ENCODE measurements around the gene RPRD2.

Gene RPRD2

DNA sequence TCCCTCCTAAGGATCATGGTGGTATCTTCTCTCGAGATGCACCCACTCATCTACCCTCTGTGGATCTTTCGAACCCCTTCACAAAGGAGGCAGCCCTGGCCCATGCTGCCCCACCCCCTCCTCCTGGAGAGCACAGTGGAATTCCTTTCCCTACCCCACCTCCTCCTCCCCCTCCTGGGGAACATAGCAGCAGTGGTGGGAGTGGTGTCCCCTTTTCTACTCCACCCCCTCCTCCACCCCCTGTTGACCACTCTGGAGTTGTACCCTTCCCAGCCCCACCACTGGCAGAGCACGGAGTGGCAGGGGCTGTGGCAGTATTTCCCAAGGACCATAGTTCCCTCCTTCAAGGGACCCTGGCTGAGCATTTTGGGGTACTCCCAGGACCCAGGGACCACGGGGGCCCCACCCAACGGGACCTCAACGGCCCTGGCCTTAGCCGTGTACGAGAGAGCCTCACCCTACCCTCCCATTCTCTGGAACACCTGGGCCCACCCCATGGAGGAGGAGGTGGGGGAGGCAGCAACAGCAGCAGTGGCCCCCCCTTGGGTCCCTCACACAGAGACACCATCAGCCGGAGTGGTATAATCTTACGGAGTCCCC, 108.8 kb downstream of the RPRD2 start:
- no peak for DNase-seq (ENCODE audit: low spot score)

DNA sequence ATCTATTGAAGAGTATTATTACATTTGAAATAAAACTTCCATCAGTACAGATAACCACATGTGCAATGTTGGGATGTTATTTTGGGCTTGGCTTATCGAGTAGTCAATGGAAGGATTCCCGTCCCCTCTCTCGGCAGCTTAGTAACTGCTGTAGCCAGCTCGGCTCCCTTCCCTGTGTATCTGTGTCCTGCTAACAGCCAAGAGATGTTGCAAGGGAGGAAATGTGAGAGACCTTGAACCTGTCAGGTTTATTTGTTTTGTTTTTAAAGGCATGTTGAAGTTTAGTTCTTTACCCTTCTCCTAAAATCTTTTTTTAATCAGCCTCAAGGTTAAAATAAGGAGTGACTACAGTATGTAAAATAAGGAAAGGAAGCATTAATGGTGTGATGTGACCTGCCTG, 109.7 kb downstream of the RPRD2 start:
- DNase-seq (ENCODE audit: low spot score) = no peak

DNA sequence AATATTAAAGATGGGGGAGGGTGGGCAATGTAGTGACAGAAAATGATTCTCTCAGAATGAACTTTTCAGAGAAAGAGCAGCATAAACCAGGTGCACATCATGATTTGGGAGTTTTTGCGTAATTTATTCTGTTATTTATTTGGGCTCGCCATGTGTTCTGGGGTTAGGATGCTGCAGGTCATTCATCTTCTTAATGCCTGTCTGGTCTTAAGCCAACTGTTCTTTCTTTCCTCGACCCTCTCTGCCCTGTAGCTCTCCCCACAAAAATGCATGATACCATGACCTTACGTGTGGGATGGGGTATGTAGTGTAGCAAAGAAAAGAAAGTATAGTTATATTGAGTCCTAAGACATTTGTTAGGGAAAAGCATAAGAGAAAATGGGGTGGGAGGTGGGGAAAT, 110.9 kb downstream of the RPRD2 start:
- DNase-seq (ENCODE audit: low spot score) = no peak

DNA sequence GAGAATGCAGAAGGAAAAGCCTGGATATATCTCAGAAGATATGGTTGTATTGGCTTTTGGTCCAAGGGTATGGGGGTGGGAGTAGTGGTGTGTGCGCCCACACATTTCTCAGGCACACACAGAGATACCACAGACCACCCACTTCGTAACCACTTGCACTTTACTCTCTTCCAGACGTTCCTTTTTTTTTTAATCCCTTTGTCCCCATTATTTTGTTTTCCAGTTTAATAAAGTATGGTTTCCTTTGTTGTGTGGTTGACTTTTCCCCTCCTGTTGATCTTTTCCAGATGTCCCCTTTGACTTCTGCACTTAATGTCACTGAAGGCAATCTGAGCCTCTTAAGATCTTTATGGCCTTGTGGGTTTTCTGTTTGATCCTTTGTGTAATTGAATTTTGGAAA, 112.8 kb downstream of the RPRD2 start:
- DNase-seq (ENCODE audit: low spot score) = no peak

DNA sequence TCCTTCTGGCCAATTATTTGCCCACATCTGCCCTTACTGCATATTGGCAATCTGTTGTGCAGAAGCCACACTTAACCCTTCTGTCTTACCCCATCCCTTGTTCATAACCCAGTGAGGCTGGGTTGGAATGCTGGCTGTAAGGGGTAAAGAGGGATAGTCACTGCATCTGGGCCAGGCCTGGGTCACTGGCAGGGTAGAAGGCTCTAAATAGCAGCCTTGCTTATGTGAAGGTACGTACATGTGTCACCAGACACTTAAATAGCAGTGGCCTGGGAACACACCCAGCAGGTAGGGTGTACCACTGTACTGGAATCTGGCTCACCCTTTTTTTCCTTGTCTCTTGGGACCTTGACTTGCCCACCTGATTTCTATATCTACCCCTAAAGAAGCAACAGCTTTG, 113.4 kb downstream of the RPRD2 start:
- DNase-seq (ENCODE audit: low spot score) = no peak

DNA sequence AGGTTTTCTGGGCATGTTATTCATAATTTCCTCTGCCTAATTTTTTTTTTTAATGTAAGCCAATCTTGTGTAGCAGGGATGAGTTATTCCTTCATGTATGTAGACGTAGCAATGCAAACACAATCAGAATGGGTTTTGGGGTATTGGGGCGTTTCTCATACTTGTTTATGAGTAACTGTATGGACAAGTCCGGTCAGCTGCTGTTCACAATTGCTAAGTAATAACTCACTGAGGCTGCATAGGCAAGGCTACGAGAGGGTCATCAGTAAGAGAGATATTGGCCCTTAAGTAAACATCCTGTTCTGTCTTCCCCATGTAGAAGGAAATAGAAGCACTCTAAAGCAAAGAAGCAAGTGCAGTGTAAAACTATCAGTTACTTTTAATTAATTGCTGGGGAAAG, 113.8 kb downstream of the RPRD2 start:
- peak; percentile 46 for DNase-seq (ENCODE audit: low spot score)

DNA sequence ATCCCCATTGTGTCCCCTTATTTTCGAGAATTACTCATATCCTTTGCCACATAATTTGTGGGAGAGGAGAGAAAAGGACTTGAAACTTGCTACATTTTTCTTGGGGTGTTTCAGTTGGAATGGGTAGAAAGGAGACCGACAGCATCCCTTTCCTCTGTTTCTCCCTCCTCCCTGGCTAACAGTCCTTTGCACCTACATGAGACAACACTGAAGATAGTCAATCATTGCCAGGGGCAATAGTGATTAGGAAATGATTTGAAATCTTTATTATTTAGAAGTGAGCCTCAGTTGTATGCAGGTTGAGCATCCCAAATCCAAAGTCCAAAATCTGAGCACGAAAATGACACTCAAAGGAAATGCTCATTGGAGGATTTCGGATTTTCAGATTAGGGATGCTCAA, 115.4 kb downstream of the RPRD2 start:
- DNase-seq (ENCODE audit: low spot score) = no peak

DNA sequence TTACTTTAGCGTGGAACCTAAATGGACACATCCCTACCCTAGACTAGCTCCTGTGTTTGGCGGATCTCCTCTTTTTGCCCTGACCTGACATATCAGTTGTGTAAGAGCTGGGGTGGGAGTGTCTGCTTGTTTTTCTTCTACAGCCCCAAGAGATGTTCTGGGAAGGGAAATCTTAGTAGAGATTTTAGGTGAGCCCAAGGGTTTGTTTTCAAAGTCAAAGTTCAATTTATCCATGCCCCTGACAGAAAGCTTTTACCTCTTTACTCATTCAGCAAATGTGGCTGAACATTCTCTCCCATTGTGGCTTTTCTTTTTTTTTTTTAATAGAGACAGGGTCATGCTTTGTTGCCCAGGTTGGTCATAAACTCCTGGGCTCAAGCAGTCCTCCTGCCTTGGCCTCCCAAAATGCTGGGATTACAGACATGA, 116.0 kb downstream of the RPRD2 start:
- DNase-seq (ENCODE audit: low spot score) = no peak

DNA sequence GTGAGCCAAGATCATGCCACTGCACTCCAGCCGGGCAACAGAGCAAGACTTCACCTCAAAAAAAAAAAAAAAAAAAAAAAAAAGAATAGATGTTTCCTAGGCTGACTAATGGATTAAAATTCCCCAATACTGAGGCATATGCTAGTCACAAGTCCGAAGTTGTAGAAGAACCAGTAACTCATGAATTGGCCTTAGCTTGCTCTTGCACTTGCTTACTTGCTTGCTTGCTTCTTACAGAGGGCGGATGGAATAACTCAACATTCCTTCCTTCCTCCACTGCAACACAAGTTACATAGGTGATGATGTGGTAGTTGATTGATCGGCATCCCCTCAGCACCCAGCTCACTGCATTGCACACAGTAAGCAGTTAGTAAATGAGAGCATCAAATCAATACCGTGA, 120.5 kb downstream of the RPRD2 start:
- peak; percentile 57 for DNase-seq (ENCODE audit: low spot score)

DNA sequence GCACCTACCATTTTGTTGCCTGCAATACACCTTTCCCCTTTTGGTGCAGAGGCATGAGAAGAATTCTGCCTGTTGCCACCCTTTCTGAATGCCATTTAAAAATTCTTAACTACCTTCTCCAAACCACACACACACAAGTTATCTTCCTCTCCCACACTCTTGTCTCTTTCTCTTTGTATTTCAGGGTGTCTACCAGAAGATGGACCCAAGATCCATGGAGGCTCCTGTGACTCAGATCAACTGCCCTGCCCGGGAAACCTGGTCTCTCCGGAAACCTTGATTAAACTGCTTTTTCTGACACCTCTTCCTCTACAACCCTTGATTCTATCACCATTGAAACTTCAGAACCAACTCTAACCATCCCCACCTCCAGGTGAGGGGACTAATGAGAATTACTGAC, 120.9 kb downstream of the RPRD2 start:
- peak; percentile 56 for DNase-seq (ENCODE audit: low spot score)

DNA sequence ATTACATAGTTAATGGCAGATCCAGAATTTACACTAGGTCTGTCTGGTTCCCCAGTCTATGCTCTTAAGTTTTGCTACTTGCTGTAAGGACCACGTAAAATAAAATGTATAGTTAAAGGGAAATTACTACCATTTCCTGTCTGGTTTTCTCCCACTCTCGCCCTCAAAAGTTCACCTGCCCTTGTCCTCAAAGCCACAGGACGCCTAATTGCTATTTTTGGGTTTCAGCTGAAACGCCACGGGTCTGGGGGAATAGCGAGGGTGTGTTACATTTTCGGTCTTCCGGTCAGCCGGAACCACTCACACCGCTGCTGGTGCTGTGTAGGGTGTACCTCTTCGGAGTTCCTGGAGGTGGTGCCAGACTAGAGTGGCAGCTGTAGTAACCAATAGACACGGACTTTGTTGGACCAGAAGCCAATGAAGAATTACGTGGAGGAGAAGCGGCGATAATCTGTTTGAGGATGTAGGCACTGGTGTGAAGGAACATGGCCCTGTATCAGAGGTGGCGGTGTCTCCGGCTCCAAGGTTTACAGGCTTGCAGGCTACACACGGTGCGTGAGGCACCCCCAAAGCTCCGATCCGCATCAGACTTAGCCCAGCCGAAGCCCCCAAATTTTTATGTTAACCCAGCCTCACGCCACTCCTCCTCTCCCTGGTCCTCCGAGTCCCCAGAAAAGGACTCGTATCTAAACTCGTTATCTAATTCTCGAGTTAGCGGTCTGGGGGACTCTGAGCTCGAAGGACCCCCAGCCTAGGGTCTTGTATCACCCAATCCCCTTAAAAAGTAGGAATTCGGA, 123.2 kb downstream of the RPRD2 start, which contains the start of gene TARS2:
TSS of gene TARS2 (plus strand) at position 454 of the 797 bp plus-strand sequence. CDS start at position 486, 32 bp downstream.
- DNase-seq (ENCODE audit: low spot score) = peak; percentile 99

DNA sequence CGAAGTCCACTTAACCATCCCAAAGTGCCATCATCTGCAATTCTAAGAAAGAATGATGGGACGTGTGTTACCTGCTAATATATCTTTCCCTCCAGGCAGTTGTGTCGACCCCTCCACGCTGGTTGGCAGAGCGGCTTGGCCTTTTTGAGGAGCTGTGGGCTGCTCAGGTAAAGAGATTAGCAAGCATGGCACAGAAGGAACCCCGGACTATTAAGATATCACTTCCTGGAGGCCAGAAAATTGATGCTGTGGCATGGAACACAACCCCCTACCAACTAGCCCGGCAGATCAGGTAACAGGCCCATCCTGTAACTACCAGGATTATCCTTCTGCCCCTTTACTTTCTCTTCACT, 123.8 kb downstream of the RPRD2 start:
- no peak for DNase-seq (ENCODE audit: low spot score)

DNA sequence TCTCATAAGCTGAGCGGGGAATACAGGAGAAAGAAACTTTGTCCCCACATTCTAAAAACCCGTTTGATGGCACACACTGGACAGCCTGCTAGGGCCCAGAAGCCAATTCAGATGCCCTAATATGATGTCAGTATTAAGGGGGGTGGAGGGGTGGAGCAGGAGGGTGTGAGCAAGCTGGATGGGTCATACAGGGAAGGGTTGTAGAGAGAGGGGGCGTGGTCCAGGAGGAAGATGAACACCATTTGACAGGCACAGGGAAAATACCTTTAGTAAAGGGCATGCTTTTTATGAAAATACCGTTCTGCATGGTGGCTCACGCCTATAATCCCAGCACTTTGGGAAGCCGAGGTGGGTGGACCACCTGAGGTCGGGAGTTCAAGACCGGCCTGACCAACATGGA, 129.2 kb downstream of the RPRD2 start:
- DNase-seq (ENCODE audit: low spot score) = peak; percentile 32

DNA sequence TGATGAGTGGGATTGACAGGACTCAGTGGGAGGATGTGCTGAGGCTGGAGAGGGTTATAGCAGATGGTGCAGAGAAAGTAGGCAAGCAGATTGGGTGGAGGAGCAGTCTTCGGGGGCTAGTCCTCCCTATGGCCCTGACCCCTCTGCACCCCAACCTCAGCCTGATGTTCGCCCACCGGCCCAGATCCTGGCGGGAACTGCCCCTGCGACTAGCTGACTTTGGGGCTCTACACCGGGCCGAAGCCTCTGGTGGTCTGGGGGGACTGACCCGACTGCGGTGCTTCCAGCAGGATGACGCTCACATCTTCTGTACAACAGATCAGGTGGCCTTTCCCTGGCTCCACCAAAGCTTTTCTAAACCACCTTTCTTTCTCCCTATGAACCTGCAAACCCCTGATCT, 134.4 kb downstream of the RPRD2 start:
- no peak for DNase-seq (ENCODE audit: low spot score)

DNA sequence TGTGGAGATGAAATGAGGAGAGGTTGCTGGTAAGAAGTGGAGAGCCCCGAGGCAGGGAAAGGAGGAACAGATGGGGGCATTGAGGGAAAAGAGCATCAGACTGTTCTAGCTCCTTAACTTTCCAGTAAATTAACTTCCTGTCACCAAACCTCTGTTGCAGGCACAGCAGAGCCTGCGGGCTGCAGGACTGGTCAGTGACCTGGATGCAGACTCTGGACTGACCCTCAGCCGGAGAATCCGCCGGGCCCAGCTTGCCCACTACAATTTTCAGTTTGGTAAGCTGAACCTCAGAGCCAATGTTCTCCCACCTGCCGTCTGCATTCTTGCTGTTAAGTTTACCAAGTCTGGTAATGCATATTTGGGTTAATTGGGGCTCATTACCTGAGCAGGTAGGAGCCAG, 141.5 kb downstream of the RPRD2 start:
- DNase-seq (ENCODE audit: low spot score) = no peak

DNA sequence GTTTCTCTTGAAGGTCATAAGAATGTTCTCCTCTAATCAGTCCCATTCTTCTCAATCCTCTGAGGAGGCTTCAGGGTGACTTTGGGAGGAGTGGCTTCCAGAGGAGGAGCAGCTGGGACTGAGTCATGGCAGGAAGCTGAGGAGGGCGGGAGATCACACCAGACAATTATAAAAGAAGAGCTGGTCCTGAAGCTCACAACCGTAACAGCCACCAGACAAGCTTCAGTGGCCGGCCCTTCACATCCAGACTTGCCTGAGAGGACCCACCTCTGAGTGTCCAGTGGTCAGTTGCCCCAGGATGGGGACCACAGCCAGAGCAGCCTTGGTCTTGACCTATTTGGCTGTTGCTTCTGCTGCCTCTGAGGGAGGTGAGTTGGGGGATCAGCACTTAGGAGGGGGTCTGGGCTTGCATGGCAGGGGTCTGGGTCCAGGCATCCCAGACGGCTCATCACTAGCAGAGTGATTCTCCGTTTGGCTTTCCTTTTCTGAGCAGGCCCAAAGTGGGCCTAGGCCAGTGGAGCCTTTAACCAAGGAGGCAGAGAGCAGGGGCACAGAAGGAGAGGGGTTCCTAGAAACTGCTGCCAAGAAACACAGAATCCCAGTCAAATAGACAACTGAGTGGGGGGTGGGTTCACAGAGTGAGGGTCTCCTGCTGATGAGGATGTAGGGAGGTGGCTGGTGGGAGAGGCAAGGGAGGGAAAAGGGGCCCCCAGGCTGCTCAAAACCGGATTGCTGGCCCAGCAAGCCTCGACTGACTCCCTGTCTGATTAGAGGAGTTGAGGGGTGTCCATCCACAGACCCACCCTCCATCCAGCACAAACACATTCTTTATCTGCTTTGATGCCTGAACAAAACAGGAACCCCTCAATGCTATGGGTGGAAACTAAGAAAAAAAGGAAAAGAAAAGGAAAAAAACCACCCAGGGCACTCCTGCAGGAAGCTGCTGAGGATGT, 144.2 kb downstream of the RPRD2 start, which contains the start of gene ECM1:
TSS of gene ECM1 (plus strand) at position 198 of the 953 bp plus-strand sequence. CDS start at position 299, 101 bp downstream.
- DNase-seq (ENCODE audit: low spot score) = peak; percentile 80

DNA sequence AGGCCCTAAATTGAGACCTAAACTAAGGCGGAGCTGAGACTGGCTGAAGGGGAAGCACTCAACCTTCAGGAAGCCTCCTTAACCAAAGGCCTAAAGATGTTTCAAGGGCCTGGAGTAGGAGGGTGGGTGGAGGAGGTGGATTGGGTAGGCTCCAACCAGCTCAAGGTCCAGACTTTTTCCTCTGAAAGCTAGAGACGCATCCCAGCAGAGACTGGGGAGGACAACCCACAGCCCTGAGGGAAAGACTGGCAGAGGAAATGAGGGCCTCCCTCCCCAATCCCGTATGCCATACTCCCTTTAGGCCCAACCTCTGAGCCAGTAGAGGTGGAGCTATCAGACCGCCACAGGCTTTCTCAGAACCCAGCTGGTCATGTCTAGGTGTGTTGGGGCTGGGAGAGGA, 145.0 kb downstream of the RPRD2 start:
- no peak for DNase-seq (ENCODE audit: low spot score)

DNA sequence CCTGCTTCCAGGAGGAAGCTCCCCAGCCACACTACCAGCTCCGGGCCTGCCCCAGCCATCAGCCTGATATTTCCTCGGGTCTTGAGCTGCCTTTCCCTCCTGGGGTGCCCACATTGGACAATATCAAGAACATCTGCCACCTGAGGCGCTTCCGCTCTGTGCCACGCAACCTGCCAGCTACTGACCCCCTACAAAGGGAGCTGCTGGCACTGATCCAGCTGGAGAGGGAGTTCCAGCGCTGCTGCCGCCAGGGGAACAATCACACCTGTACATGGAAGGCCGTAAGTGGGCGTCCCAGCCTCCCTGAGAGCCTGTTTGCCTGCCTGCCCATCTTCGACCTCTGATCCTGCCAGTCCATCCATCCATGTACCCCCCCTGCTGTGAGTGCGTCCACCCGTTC, 147.6 kb downstream of the RPRD2 start:
- DNase-seq (ENCODE audit: low spot score) = no peak

DNA sequence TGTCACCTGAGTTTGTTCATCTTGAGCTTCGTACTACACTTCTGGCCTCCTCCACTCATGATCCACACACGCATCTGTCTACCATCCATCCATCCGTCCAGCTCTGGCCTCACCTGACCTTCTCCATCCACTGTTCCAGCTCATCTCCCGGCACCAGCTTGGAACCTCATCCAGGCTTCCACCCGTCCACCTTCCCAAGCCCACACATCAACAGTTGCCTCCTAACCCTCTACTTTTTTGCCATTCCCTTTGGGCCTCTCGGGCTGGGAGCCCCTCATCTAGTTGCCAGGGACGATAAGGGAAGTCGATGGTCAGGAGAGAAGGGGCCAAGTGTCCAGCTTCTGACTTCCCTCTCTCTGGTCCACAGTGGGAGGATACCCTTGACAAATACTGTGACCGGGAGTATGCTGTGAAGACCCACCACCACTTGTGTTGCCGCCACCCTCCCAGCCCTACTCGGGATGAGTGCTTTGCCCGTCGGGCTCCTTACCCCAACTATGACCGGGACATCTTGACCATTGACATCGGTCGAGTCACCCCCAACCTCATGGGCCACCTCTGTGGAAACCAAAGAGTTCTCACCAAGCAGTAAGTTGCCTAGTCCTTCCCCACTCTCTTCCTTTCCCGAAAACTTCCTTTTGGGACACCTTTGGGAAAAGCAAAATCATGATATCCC, 148.2 kb downstream of the RPRD2 start:
- no peak for DNase-seq (ENCODE audit: low spot score)

DNA sequence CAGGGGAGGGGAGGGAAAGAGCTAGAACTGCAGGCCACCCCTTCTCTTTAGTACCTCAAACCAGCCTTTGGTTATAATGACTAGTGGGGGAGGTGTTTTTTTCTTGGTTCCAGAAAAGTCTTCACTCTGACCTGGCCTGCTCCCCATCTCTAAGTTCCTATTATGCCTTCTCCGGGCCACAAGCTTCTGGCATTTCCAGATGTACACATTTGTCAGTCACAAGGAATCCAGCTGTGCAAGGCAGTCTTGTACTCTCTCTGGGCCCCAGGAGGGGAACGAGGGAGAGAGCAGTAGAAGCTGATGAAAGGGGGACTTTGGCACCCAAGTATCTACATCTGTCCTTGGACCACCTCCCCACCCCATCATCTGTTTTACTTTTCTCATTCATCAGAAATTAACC, 148.9 kb downstream of the RPRD2 start:
- DNase-seq (ENCODE audit: low spot score) = no peak

DNA sequence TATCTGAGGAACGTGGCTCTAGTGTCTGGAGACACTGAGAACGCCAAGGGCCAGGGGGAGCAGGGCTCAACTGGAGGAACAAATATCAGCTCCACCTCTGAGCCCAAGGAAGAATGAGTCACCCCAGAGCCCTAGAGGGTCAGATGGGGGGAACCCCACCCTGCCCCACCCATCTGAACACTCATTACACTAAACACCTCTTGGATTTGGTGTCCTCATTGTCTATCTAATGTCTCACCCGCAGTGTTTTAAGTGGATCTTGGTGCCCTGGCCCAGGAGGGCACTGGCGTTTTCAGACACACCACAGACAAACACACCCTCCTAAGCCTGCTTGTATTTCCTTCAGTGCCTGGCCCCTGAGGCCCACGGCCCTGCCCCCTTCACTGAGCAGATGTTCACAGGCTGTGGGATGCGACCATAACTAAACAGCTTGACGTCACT, 149.4 kb downstream of the RPRD2 start:
- no peak for DNase-seq (ENCODE audit: low spot score)

DNA sequence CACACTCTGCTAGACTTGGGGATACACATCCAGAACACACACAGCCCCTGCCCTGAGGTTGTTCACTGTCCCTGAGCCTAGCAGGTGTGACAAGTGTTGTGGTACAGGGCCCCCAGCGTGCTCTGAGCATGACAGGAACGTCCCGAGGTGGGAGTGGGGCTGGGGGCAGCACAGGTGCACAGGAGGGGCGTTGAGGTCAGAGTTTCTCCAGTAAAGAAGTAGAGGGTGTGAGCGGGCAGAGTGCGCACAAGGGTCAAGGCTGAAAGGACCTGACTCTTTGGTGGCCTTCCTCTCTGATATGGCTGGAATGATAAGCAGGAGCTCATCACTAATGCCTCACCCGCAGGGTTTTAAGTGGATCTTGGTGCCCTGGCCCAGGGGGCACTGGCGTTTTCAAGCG, 150.3 kb downstream of the RPRD2 start:
- no peak for DNase-seq (ENCODE audit: low spot score)
